Tibial artery (tissue), 4 donors: ENCODE results near the gene ARAP2.

Experiments used
- DNase-seq, 2 donors: peaks; one replicate each; pipeline ENCODE4 v3.0.0-alpha.2; 2019
- H3K27ac ChIP-seq, 2 donors: fragments of 200-600 bp; sonication (generic) in 1 of 2; 1 replicate in 1 of 2; 2 replicates in 1 of 2; pipeline ENCODE4 v1.5.1; 2018 to 2019; ENCODE audit warnings: mild to moderate bottlenecking in 1 of 2
- H3K27me3 ChIP-seq, 2 donors: fragments of 200-600 bp; sonication (generic) in 1 of 2; one replicate each; pipeline versions ENCODE4 v1.5.1 to v1.6.0; 2016 to 2019
- H3K36me3 ChIP-seq, 3 donors: fragments of 200-600 bp; sonication (generic) in 2 of 3; one replicate each; pipeline ENCODE4 v1.5.1; 2016 to 2019; ENCODE audit warnings: mild to moderate bottlenecking in 2 of 3
- H3K4me1 ChIP-seq, 4 donors: fragments of 200-600 bp; sonication (generic) in 2 of 4; 1 replicate in 3 of 4; 2 replicates in 1 of 4; pipeline ENCODE4 v1.5.1; 2016 to 2019
- H3K4me3 ChIP-seq, 2 donors: fragments of 200-600 bp; sonication (generic) in 1 of 2; 1 replicate in 1 of 2; 2 replicates in 1 of 2; pipeline ENCODE4 v1.5.1; 2018 to 2019; ENCODE audit warnings: mild to moderate bottlenecking in 2 of 2
- H3K9me3 ChIP-seq, 3 donors: fragments of 200-600 bp; sonication (generic) in 1 of 3; one replicate each; pipeline ENCODE4 v1.5.1; 2016 to 2019
- intact Hi-C: fragments of 100-400 bp; cut with DNase I; formaldehyde crosslinking; loops from one replicate; pipeline ENCODE4 v1.15.0; 2023; ENCODE audit warnings: low total_unique reads
- TF ChIP-seq, protein P1 (sequence below), 2 experiments: fragments of 200-600 bp in 1 of 2; fragments of 450-650 bp in 1 of 2; IDR thresholded peaks; one replicate each; pipeline ENCODE4 v1.5.1; 2017 to 2019; ENCODE audit warnings: antibody characterized with exemption in 2 of 2, mild to moderate bottlenecking in 1 of 2, moderate library complexity in 1 of 2

Gene ARAP2

DNA sequence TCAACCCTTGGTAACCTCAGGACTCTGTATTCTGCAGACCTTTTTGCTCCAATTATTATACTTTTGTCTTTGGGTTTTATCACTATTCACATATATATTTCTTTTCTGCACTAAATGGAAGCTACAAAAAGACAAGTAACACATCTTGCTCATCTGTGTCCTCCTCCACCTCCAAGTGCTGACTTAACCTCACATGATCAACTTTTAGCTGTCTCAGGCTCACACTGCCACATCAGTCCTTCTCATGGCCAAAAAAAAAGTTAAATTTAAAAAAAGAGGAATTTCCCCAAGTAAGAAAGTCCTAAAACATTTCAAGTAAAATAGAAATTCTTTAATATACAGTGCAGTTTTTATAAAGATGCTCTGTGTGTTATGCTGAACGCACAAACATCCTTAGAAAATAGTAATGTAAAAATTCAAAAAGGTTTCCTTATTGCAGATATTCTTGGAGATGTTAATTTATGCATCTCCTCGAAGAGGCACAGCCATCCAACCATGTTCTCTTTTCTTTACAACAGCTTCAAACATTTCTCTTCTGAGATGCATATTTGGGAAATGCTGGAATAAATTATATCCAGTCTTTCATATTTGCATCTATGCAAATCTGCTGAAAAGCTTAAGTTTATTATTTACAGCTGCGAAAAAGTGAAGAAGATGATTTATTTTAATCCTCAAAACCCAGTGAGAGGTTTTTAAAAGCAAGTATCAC, 37.6 kb downstream of the ARAP2 start:
- H3K9me3 ChIP-seq: no peaks in the 10 kb centered on the region
- TF ChIP-seq, protein P1, sequence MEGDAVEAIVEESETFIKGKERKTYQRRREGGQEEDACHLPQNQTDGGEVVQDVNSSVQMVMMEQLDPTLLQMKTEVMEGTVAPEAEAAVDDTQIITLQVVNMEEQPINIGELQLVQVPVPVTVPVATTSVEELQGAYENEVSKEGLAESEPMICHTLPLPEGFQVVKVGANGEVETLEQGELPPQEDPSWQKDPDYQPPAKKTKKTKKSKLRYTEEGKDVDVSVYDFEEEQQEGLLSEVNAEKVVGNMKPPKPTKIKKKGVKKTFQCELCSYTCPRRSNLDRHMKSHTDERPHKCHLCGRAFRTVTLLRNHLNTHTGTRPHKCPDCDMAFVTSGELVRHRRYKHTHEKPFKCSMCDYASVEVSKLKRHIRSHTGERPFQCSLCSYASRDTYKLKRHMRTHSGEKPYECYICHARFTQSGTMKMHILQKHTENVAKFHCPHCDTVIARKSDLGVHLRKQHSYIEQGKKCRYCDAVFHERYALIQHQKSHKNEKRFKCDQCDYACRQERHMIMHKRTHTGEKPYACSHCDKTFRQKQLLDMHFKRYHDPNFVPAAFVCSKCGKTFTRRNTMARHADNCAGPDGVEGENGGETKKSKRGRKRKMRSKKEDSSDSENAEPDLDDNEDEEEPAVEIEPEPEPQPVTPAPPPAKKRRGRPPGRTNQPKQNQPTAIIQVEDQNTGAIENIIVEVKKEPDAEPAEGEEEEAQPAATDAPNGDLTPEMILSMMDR (IDR thresholded peaks at IDR 0.05): no peak
- H3K4me1 ChIP-seq: no peaks in the 10 kb centered on the region
- no peak overlapping the region for H3K27ac ChIP-seq
- no peaks in the 10 kb centered on the region for H3K27me3 ChIP-seq
- intact Hi-C loops: no loop called here
- H3K4me3 ChIP-seq: no peak overlapping the region
- DNase-seq: no peak
- no peaks in the 10 kb centered on the region for H3K36me3 ChIP-seq

DNA sequence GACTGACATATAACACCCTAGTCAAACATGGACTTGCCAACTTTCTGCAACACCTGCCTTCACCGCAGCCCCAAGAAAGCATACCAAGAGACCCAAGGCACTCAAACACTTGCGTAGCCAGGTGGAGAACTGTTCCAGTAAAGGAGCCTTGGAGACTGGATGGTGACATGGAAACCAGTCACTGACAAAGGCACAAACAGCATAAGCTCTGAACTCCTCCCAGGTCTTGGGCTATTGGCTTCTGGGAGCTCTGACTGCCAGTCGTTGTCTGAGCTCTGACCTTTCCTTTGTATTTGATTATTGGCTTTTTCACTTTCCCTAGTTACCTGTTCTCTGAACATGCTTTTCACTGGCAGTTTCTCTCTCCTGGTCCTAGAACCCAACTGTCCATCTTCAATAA, 38.3 kb downstream of the ARAP2 start:
- TF ChIP-seq, protein P1 (IDR thresholded peaks at IDR 0.05): no peak
- Histone ChIP-seq H3K4me1 (no peaks in the 10 kb centered on the region), H3K27ac (no peak overlapping the region), H3K4me3 (no peak overlapping the region), H3K27me3 (no peaks in the 10 kb centered on the region), H3K9me3 (no peaks in the 10 kb centered on the region), H3K36me3 (no peaks in the 10 kb centered on the region)
- no peak for DNase-seq
- intact Hi-C loops: no loop called here

DNA sequence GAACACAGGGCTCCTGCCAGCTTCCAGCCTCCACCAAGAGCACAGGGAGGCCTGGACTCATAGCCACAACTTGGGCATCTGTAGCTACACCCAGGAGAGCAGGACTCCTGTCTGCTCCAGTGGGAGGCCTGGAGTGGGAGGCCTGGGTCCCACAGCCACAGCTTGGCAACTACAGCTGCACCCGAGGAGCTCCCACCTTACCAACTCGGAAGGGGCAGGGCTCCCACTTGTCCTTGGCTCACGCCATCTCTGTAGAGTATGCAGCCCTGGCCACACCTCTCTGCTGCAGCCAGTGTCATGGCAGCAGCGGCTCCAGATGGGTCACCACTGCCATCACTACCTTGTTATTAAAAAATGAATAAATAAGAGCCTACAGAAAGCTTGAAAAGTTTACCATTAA, 45.5 kb downstream of the ARAP2 start:
- no peak overlapping the region for H3K27ac ChIP-seq
- TF ChIP-seq, protein P1 (IDR thresholded peaks at IDR 0.05): no peak
- H3K4me3 ChIP-seq: no peak overlapping the region
- no peaks in the 10 kb centered on the region for H3K36me3 ChIP-seq
- no peaks in the 10 kb centered on the region for H3K4me1 ChIP-seq
- intact Hi-C loops: no loop called here
- no peak for DNase-seq
- H3K27me3 ChIP-seq: no peaks in the 10 kb centered on the region
- H3K9me3 ChIP-seq: no peaks in the 10 kb centered on the region

DNA sequence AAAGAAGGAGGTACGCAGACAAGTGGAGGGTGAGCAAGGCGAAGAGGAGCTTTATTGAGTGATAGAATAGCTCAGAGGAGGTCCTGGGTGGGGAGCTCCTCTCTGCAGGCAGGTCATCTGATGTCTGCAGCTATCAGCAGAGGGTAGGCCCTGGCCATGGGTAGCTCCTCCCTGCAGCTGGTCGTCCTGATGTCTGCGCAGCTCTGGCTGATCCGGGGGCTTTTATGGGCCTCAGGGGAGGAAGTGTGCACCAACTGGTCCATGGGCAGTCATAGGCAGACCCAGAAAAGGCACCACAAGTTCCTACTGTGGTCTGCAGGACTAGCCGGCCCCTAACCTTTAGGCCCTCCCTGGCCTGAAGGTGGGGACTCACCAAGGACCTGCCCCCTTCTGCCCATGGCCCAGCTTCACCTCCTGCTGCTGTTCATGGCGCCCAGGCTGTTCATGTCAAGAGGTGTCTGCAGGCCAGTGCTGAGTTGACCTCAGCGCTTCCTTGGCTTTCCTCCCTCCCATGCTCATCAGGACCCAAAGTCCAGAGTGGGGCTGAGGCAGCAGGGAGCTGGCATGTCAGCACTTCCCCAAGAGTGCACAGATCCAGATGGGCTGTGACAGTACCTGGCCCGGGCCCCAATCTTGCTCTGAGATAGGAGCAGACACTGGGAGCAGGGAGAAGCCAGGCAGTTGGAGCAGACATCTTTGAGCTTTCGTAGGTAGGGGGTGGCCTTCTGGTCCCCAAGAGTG, 46.1 kb downstream of the ARAP2 start:
- H3K4me1 ChIP-seq: no peaks in the 10 kb centered on the region
- TF ChIP-seq, protein P1 (IDR thresholded peaks at IDR 0.05): no peak
- no peak overlapping the region for H3K27ac ChIP-seq
- no peak for DNase-seq
- intact Hi-C loops: no loop called here
- H3K4me3 ChIP-seq: no peak overlapping the region
- H3K27me3 ChIP-seq: no peaks in the 10 kb centered on the region
- no peaks in the 10 kb centered on the region for H3K9me3 ChIP-seq
- no peaks in the 10 kb centered on the region for H3K36me3 ChIP-seq

DNA sequence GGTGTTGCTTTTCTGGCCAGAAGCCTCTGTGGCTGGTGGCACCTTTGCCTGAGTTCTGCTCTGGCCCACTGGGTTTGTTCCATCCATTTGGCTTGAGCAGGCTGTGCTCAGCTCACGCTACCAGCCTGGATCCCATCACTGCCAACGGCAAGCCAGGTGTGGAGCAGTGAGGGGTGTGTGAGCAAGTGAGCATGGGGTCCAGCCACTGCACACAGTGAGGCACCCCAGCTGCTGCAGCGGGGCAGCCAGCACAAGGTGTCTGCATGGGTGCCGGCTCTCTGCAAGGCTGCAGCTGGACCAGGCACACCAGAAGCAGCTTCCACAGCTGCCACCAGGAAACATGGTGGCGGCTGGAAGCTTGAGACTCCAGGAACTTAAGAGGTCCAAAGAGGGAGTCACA, 46.8 kb downstream of the ARAP2 start:
- no peak for DNase-seq
- Histone ChIP-seq H3K4me3 (no peak overlapping the region), H3K27ac (no peak overlapping the region), H3K27me3 (no peaks in the 10 kb centered on the region), H3K36me3 (no peaks in the 10 kb centered on the region), H3K9me3 (no peaks in the 10 kb centered on the region), H3K4me1 (no peaks in the 10 kb centered on the region)
- intact Hi-C loops: no loop called here
- TF ChIP-seq, protein P1 (IDR thresholded peaks at IDR 0.05): no peak
